IMR-90 (cell line): ENCODE measurements around the gene MYH16. TPM values are rescaled to one million over a fixed set of nuclear protein-coding genes. Genes with fewer than 3 reads are reported as not detected.

Experiments
- ATAC-seq: fragments of 200-7000 bp; cut with Tn5 transposase; 2 replicates; pipeline ENCODE4 v1.9.1; 2020; ENCODE audit warnings: low read depth, mild to moderate bottlenecking, moderate library complexity
- BruUV-seq: library from RNA; stranded (reverse); fragments of 400-500 nt; replicated peaks from 2 replicates; lab custom pipeline; 2021; lab: Mats Ljungman, UMichigan
- CTCF ChIA-PET: fragments of 300-600 bp; formaldehyde crosslinking; extraction: SDS; loops from one replicate; lab custom pipeline; 2021; ENCODE audit warnings: antibody characterized with exemption; lab: Yijun Ruan, JAX
- POLR2A ChIA-PET: fragments of 300-600 bp; sonication (Branson Sonifier 250); formaldehyde crosslinking; loops from one replicate; lab custom pipeline; 2022; ENCODE audit warnings: antibody characterized with exemption; ENCODE audit not compliant: unreplicated experiment; lab: Charles Lee
- DNase-seq: peaks from one replicate; pipeline ENCODE4 v3.0.0; 2013
- H2AFZ ChIP-seq: replicated peaks from 2 replicates; pipeline ENCODE3; 2013; ENCODE audit warnings: low read length, mild to moderate bottlenecking; ENCODE audit not compliant: poor library complexity
- H2AK5ac ChIP-seq: 2 replicates; pipeline ENCODE4 v1.6.1; 2013; ENCODE audit warnings: low read depth, low read length, inconsistent platforms
- H2AK9ac ChIP-seq: replicated peaks from 2 replicates; pipeline ENCODE3; 2013; ENCODE audit warnings: mild to moderate bottlenecking, low read depth, low read length, moderate library complexity; ENCODE audit not compliant: poor library complexity
- H2BK120ac ChIP-seq: 2 replicates; pipeline ENCODE4 v1.6.1; 2013; ENCODE audit warnings: low read depth, low read length, inconsistent platforms
- H2BK15ac ChIP-seq: 3 replicates; pipeline ENCODE4 v1.6.1; 2013; ENCODE audit warnings: low read depth, low read length, inconsistent platforms
- H2BK20ac ChIP-seq: 2 replicates; pipeline ENCODE4 v1.6.1; 2013; ENCODE audit warnings: low read depth, mild to moderate bottlenecking, inconsistent platforms, low read length, moderate library complexity
- H2BK5ac ChIP-seq: 2 replicates; pipeline ENCODE4 v1.6.1; 2013; ENCODE audit warnings: mild to moderate bottlenecking, low read depth, low read length, inconsistent platforms; ENCODE audit not compliant: poor library complexity, severe bottlenecking
- H3K14ac ChIP-seq: replicated peaks from 2 replicates; pipeline ENCODE4 v1.6.1; 2013; ENCODE audit warnings: low read depth, low read length, inconsistent platforms
- H3K18ac ChIP-seq: 2 replicates; pipeline ENCODE4 v1.6.1; 2013; ENCODE audit warnings: low read depth, low read length, control low read depth
- H3K23ac ChIP-seq: 2 replicates; pipeline ENCODE4 v1.6.1; 2013; ENCODE audit warnings: low read depth, low read length, inconsistent platforms
- H3K27ac ChIP-seq: 2 replicates; pipeline ENCODE4 v1.5.1; 2013; ENCODE audit warnings: mild to moderate bottlenecking, control low read depth, low read length; ENCODE audit not compliant: insufficient read depth
- H3K27me3 ChIP-seq: 2 replicates; pipeline ENCODE4 v1.6.1; 2013; ENCODE audit warnings: low read length; ENCODE audit not compliant: control insufficient read depth, insufficient read depth
- H3K36me3 ChIP-seq: 2 replicates; pipeline ENCODE4 v1.6.1; 2013; ENCODE audit warnings: low read length, mixed read lengths; ENCODE audit not compliant: control insufficient read depth, insufficient read depth
- H3K4ac ChIP-seq: 2 replicates; pipeline ENCODE4 v1.6.1; 2013; ENCODE audit warnings: low read depth, low read length, inconsistent platforms
- H3K4me1 ChIP-seq: 2 replicates; pipeline ENCODE4 v1.6.1; 2013; ENCODE audit warnings: low read length, mixed read lengths; ENCODE audit not compliant: control insufficient read depth, insufficient read depth
- H3K4me2 ChIP-seq: 2 replicates; pipeline ENCODE4 v1.6.1; 2013; ENCODE audit warnings: low read depth, mild to moderate bottlenecking, control low read depth, low read length, moderate library complexity
- H3K4me3 ChIP-seq: 2 replicates; pipeline ENCODE4 v1.5.1; 2013; ENCODE audit warnings: low read depth, mild to moderate bottlenecking, control low read depth, low read length, moderate library complexity; ENCODE audit not compliant: insufficient read depth
- H3K56ac ChIP-seq: 2 replicates; pipeline ENCODE4 v1.6.1; 2013; ENCODE audit warnings: low read length, inconsistent platforms; ENCODE audit not compliant: insufficient read depth; ENCODE audit errors: extremely low read depth
- H3K79me1 ChIP-seq, 2 experiments: 2 replicates each; pipeline ENCODE4 v1.6.1; 2013; ENCODE audit warnings: low read length in 2 of 2, inconsistent platforms in 1 of 2, low read depth in 1 of 2
- H3K9ac ChIP-seq: 2 replicates; pipeline ENCODE4 v1.6.1; 2013; ENCODE audit warnings: low read depth, low read length, control low read depth
- H3K9me1 ChIP-seq: 2 replicates; pipeline ENCODE4 v1.6.1; 2013; ENCODE audit warnings: low read length, inconsistent platforms; ENCODE audit not compliant: insufficient read depth
- H3K9me3 ChIP-seq: 2 replicates; pipeline ENCODE4 v1.6.1; 2013; ENCODE audit warnings: low read length; ENCODE audit not compliant: control insufficient read depth, insufficient read depth
- H4K20me1 ChIP-seq: 2 replicates; pipeline ENCODE4 v1.6.1; 2013; ENCODE audit warnings: low read length, inconsistent platforms; ENCODE audit not compliant: insufficient read depth
- H4K5ac ChIP-seq: 2 replicates; pipeline ENCODE4 v1.6.1; 2013; ENCODE audit warnings: mild to moderate bottlenecking, low read depth, low read length, control low read depth
- H4K8ac ChIP-seq, 2 experiments: 2 replicates each; pipeline ENCODE4 v1.6.1; 2013; ENCODE audit warnings: low read depth in 2 of 2, low read length in 2 of 2, control low read depth in 1 of 2, inconsistent platforms in 1 of 2
- H4K91ac ChIP-seq: 2 replicates; pipeline ENCODE4 v1.6.1; 2013; ENCODE audit warnings: low read depth, low read length, inconsistent platforms; ENCODE audit not compliant: insufficient read depth
- CHD1 ChIP-seq: IDR thresholded peaks from 2 replicates; pipeline ENCODE4 v1.6.1; 2012; ENCODE audit warnings: low read depth, low read length, improper control_type of control experiment
- WGBS, 2 experiments: methylation state at CpG; one replicate each; pipeline versions ENCODE4 v1.1.5 to v1.1.7; 2013; ENCODE audit warnings: missing lambda C conversion rate in 2 of 2; ENCODE audit not compliant: insufficient read length in 1 of 2; ENCODE audit errors: extremely low coverage in 2 of 2; 5-methylcytosine and 5-hydroxymethylcytosine counted together
- dilution Hi-C: fragments of 300-500 bp; cut with HindIII; formaldehyde crosslinking; loops from one replicate; pipeline ENCODE4 v1.14.3; 2018; ENCODE audit warnings: low sequenced_read_pairs; ENCODE audit not compliant: unreplicated experiment
- in situ Hi-C: fragments of 300-500 bp; cut with MboI; formaldehyde crosslinking; loops from 3 replicates; pipeline ENCODE4 v1.14.3; 2019; ENCODE audit warnings: low sequenced_read_pairs, inconsistent platforms, mixed read lengths
- intact Hi-C: fragments of 100-400 bp; cut with micrococcal nuclease; formaldehyde crosslinking; loops from 2 replicates; pipeline ENCODE4 v1.10.0; 2022
- polyA plus RNA-seq, 3 experiments: library from polyadenylated mRNA; depleted of rRNA; stranded (reverse); fragments of >200 nt; gene quantifications; 2 replicates each; pipeline ENCODE4 v1.2.3, GENCODE V29; 2012; ENCODE audit warnings: low replicate concordance in 1 of 3
- total RNA-seq: library from RNA; depleted of rRNA; stranded (reverse); fragments of >200 nt; gene quantifications from 2 replicates; pipeline ENCODE4 v1.2.3, GENCODE V29; 2012
- TF ChIP-seq, protein P1 (sequence below): fragments of 150-350 bp; IDR thresholded peaks from 2 replicates; pipeline ENCODE4 v1.6.1; 2017; ENCODE audit warnings: mild to moderate bottlenecking, antibody characterized with exemption, low read length, low read depth

Gene MYH16
- total and polyA plus RNA-seq, 2 of the 4 experiments (the other 2 are of a cell fraction): 0.09 to 0.18 TPM

DNA sequence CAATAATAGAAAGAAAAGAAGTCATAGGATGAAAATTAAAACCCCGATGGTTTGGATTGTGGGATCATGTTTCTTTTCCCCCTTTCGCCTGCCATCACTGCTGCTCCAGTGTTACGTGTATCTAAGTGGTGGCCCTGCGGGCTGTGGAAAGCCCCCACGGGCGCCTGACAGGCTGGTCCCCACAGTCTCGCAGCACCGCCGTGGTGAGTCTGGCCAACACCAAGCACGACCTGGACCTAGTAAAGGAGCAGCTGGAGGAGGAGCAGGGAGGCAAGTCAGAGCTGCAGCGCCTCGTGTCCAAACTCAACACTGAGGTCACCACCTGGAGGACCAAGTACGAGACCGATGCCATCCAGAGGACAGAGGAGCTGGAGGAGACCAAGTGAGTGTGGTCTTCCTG, 19.5 kb downstream of the MYH16 start (continued):
- TF ChIP-seq, protein P1, sequence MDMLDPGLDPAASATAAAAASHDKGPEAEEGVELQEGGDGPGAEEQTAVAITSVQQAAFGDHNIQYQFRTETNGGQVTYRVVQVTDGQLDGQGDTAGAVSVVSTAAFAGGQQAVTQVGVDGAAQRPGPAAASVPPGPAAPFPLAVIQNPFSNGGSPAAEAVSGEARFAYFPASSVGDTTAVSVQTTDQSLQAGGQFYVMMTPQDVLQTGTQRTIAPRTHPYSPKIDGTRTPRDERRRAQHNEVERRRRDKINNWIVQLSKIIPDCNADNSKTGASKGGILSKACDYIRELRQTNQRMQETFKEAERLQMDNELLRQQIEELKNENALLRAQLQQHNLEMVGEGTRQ: no peak
- no peak for TF ChIP-seq CHD1

DNA sequence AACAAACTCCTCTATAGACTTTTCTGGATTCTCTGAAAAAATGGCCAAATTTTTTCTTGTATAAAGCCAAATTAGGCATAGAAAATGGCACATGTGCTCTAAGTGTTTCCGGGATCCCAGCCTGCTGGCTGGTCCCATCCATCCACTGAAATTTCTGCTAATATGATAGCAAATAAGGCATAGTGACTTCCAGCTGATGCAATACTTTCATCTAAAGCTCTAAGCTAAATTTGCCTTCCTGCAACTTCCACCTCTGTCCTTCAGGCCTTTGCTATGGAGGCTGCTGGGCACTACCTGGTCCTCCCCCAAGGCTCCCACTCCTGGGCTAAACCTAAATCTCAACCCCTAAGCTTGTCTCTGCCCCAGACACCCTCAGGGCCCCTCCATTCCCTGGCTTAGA, 20.5 kb downstream of the MYH16 start:
- H3K4me1 ChIP-seq: peaks cover 5% of the 10 kb centered on the region; the same call in 1 of the 2 replicates
- no peak overlapping the region for H3K4me2 ChIP-seq
- H3K9me1 ChIP-seq: 0 out of 2 replicates have a peak, but pooled peaks cover 4% of the 10 kb centered on the region
- no peak overlapping the region for H2AK5ac ChIP-seq
- no peak overlapping the region for H3K27ac ChIP-seq
- H3K79me1 ChIP-seq: no peaks in the 10 kb centered on the region
- no peak overlapping the region for H3K4me3 ChIP-seq
- ATAC-seq (no peak), DNase-seq (no peak)
- intact Hi-C loops: no loop called here
- no peaks in the 10 kb centered on the region for H3K27me3 ChIP-seq
- in situ Hi-C loops: no loop called here
- no peak overlapping the region for H4K8ac ChIP-seq
- no peak overlapping the region for H3K9ac ChIP-seq
- TF ChIP-seq CHD1: no peak
- no peak overlapping the region for H2BK5ac ChIP-seq
- no CpG with 5 or more reads among the region's 1 CpG for WGBS, 2 experiments
- H2BK120ac ChIP-seq: peak overlapping the region; percentile 32; the same call in 1 of the 2 replicates
- no peak overlapping the region for H3K4ac ChIP-seq
- POLR2A ChIA-PET: no interaction called here
- no peak overlapping the region for H3K18ac ChIP-seq
- H4K91ac ChIP-seq: no peak overlapping the region
- H2AFZ ChIP-seq: no peak overlapping the region
- H2BK20ac ChIP-seq: no peak overlapping the region
- dilution Hi-C loops: no loop called here
- CTCF ChIA-PET: no interaction called here
- BruUV-seq: no TSS peak
- no peak overlapping the region for H2BK15ac ChIP-seq
- H3K23ac ChIP-seq: no peak overlapping the region
- no peaks in the 10 kb centered on the region for H4K20me1 ChIP-seq
- no peak overlapping the region; the same call in 1 of the 2 replicates for H3K14ac ChIP-seq
- H4K5ac ChIP-seq: no peak overlapping the region; the same call in 1 of the 2 replicates
- no peak overlapping the region for H3K56ac ChIP-seq
- H3K9me3 ChIP-seq: no peaks in the 10 kb centered on the region
- H2AK9ac ChIP-seq: no peak overlapping the region
- no peaks in the 10 kb centered on the region for H3K36me3 ChIP-seq
